ENCODE measurements around the gene GAS6.
"Not testable (repeated sequence)": the region's sequence is repeated elsewhere in the genome, so short reads cannot be mapped to it uniquely, and the experiment has no call there.

Gene GAS6

GRCh38 chr13:113804017-113804702, 59.7 kb downstream of the GAS6 start:
- DNase-seq = peak; percentile 33

- DNase-seq = peak; percentile 11
Measured at GRCh38 chr13:113803409-113804016, 60.4 kb downstream of the GAS6 start.

- DNase-seq = no peak
Measured at GRCh38 chr13:113802761-113803160, 61.1 kb downstream of the GAS6 start.

GRCh38 chr13:113802090-113802531, 61.8 kb downstream of the GAS6 start:
- DNase-seq = peak; percentile 90

GRCh38 chr13:113801289-113801961, 62.5 kb downstream of the GAS6 start:
- DNase-seq = peak; percentile 20

GRCh38 chr13:113800576-113800926, 63.3 kb downstream of the GAS6 start:
- DNase-seq = no peak

- DNase-seq = no peak
Measured at GRCh38 chr13:113798200-113798811, 65.6 kb downstream of the GAS6 start.

- DNase-seq = no peak
Measured at GRCh38 chr13:113796964-113797676, 66.8 kb downstream of the GAS6 start.

- no peak for DNase-seq
Measured at GRCh38 chr13:113796211-113796963, 67.5 kb downstream of the GAS6 start.

GRCh38 chr13:113795362-113795761, 68.5 kb downstream of the GAS6 start:
- not testable (repeated sequence) for DNase-seq

GRCh38 chr13:113794764-113795173, 69.1 kb downstream of the GAS6 start:
- DNase-seq = no peak

GRCh38 chr13:113794086-113794485, 69.8 kb downstream of the GAS6 start:
- no peak for DNase-seq

GRCh38 chr13:113793718-113794085, 70.2 kb downstream of the GAS6 start:
- DNase-seq = no peak

GRCh38 chr13:113792886-113793717, 70.8 kb downstream of the GAS6 start:
- no peak for DNase-seq

GRCh38 chr13:113792236-113792770, 71.6 kb downstream of the GAS6 start:
- no peak for DNase-seq

- DNase-seq = no peak
Measured at GRCh38 chr13:113791761-113792160, 72.1 kb downstream of the GAS6 start.

- no peak for DNase-seq
Measured at GRCh38 chr13:113791226-113791625, 72.7 kb downstream of the GAS6 start.

GRCh38 chr13:113789931-113790330, 73.9 kb downstream of the GAS6 start:
- DNase-seq = not testable (repeated sequence)

- DNase-seq = no peak
Measured at GRCh38 chr13:113789167-113789566, 74.7 kb downstream of the GAS6 start.

GRCh38 chr13:113788413-113789135, 75.3 kb downstream of the GAS6 start:
- no peak for DNase-seq

Measured in right hindlimb (tissue), 1 donor.